ENCODE results near the gene KRT5. TPM values are rescaled to one million over a fixed set of nuclear protein-coding genes. Genes with fewer than 3 reads are reported as not detected.

KRT5 gene
- total RNA-seq, 2 experiments from 2014 or later, result not detected

Other genes starting within 250 kb of the KRT5 start
- under 1 TPM; 0.23 to 0.30 TPM for gene KRT86, start 245.7 kb downstream of the KRT5 start, total RNA-seq
- not detected for gene KRT81, start 228.9 kb downstream of the KRT5 start, total RNA-seq
- not detected for gene KRT83, start 199.0 kb downstream of the KRT5 start, total RNA-seq
- not detected for gene KRT85, start 152.9 kb downstream of the KRT5 start, total RNA-seq
- not detected for gene KRT84, start 134.7 kb downstream of the KRT5 start, total RNA-seq
- gene KRT82, start 114.1 kb downstream of the KRT5 start, total RNA-seq, result not detected
- not detected for gene KRT75, start 86.0 kb downstream of the KRT5 start, total RNA-seq
- not detected for gene KRT6B, start 68.2 kb downstream of the KRT5 start, total RNA-seq
- gene KRT6C, start 46.6 kb downstream of the KRT5 start, total RNA-seq, result not detected
- not detected for gene KRT6A, start 27.1 kb downstream of the KRT5 start, total RNA-seq
- gene KRT71, start 32.8 kb upstream of the KRT5 start, total RNA-seq, result not detected
- gene KRT74, start 53.4 kb upstream of the KRT5 start, total RNA-seq, result not detected
- gene KRT72, start 81.1 kb upstream of the KRT5 start, total RNA-seq, result not detected
- gene KRT73, start 98.2 kb upstream of the KRT5 start, total RNA-seq, result not detected
- not detected for gene KRT2, start 131.8 kb upstream of the KRT5 start, total RNA-seq
- under 1 TPM; 0.13 to 0.30 TPM for gene KRT1, start 160.0 kb upstream of the KRT5 start, total RNA-seq
- gene KRT77, start 183.1 kb upstream of the KRT5 start, total RNA-seq, result not detected